HFFc6 (cell line): Measurements from ENCODE around the gene FBN1. TPM values are rescaled to one million over a fixed set of nuclear protein-coding genes. Genes with fewer than 3 reads are reported as not detected.

Source experiments
- DNase-seq: peaks from one replicate; pipeline ENCODE4 v3.0.0-alpha.2; 2018
- H3K27ac Mint-ChIP-seq: 2 replicates; pipeline ENCODE4 v1.8.0; 2020; ENCODE audit warnings: mild to moderate bottlenecking, mixed read lengths
- H3K27me3 Mint-ChIP-seq: 2 replicates; pipeline ENCODE4 v1.8.0; 2021; ENCODE audit warnings: mild to moderate bottlenecking, moderate library complexity, mixed read lengths; ENCODE audit not compliant: insufficient read depth
- H3K36me3 Mint-ChIP-seq: 2 replicates; pipeline ENCODE4 v1.8.0; 2021; ENCODE audit warnings: low read depth, mixed read lengths
- H3K4me1 Mint-ChIP-seq: 2 replicates; pipeline ENCODE4 v1.8.0; 2020; ENCODE audit warnings: low read depth, mixed read lengths
- H3K4me3 Mint-ChIP-seq: 2 replicates; pipeline ENCODE4 v1.8.0; 2020; ENCODE audit warnings: mild to moderate bottlenecking, moderate library complexity, mixed read lengths
- H3K9me3 Mint-ChIP-seq: 2 replicates; pipeline ENCODE4 v1.8.0; 2020; ENCODE audit warnings: mild to moderate bottlenecking, mixed read lengths
- CTCF ChIP-seq: fragments of 200-600 bp; sonication (generic); IDR thresholded peaks from 2 replicates; pipeline ENCODE4 v1.5.0; 2021; ENCODE audit warnings: antibody characterized with exemption, mild to moderate bottlenecking
- total RNA-seq, 6 experiments: library from RNA; stranded (reverse); fragmentation: NEBNext Ultra II Directional; extraction: Animal tissue kit (Norgen Biotek cat#: 25700); gene quantifications; 2 replicates in 1 of 6; 3 replicates in 5 of 6; pipeline ENCODE4 v1.2.3, GENCODE V29; 2021

FBN1 gene
- total RNA-seq, 6 experiments from 2014 or later, result 584 to 754 (median 609) TPM

GRCh38 chr15:48406266-48406891, 239.1 kb downstream of the FBN1 start:
- peaks cover 43% of the 10 kb centered on the region for H3K4me1 Mint-ChIP-seq
- no peaks in the 10 kb centered on the region for H3K9me3 Mint-ChIP-seq
- DNase-seq, result no peak
- H3K27ac Mint-ChIP-seq, result peak overlapping the region; percentile 72
- peaks cover 41% of the 10 kb centered on the region for H3K27me3 Mint-ChIP-seq
- peak overlapping the region; percentile 32; the same call in 1 of the 2 replicates for H3K4me3 Mint-ChIP-seq
- no peak for TF ChIP-seq CTCF
- peaks cover 57% of the 10 kb centered on the region for H3K36me3 Mint-ChIP-seq

- TF ChIP-seq CTCF, result no peak
- H3K27me3 Mint-ChIP-seq, result peaks cover 60% of the 10 kb centered on the region
- H3K36me3 Mint-ChIP-seq, result peaks cover 32% of the 10 kb centered on the region
- DNase-seq, result no peak
- H3K4me3 Mint-ChIP-seq, result no peak overlapping the region; the same call in 1 of the 2 replicates
- peaks cover 4% of the 10 kb centered on the region; the same call in 1 of the 2 replicates for H3K9me3 Mint-ChIP-seq
- H3K4me1 Mint-ChIP-seq, result peaks cover 51% of the 10 kb centered on the region
- peak overlapping the region; percentile 69 for H3K27ac Mint-ChIP-seq
Observed at GRCh38 chr15:48402427-48403177, 242.9 kb downstream of the FBN1 start.

- Mint-ChIP-seq H3K27me3 (peaks cover 53% of the 10 kb centered on the region), H3K4me3 (peak overlapping the region; percentile 49; the same call in 1 of the 2 replicates), H3K4me1 (peaks cover 54% of the 10 kb centered on the region), H3K9me3 (peaks cover 4% of the 10 kb centered on the region; the same call in 1 of the 2 replicates), H3K36me3 (peaks cover 8% of the 10 kb centered on the region; the same call in 1 of the 2 replicates), H3K27ac (peak overlapping the region; percentile 75)
- no peak for TF ChIP-seq CTCF
- no peak for DNase-seq
Observed at GRCh38 chr15:48400086-48400485, 245.4 kb downstream of the FBN1 start.

GRCh38 chr15:48397841-48398240, 247.7 kb downstream of the FBN1 start:
- H3K27me3 Mint-ChIP-seq, result peaks cover 46% of the 10 kb centered on the region
- 0 out of 2 replicates have a peak, but pooled peaks cover 7% of the 10 kb centered on the region for H3K36me3 Mint-ChIP-seq
- no peak for DNase-seq
- peaks cover 68% of the 10 kb centered on the region for H3K4me1 Mint-ChIP-seq
- H3K4me3 Mint-ChIP-seq, result peak overlapping the region; percentile 11; the same call in 1 of the 2 replicates
- peak overlapping the region; percentile 42; the same call in 1 of the 2 replicates for H3K27ac Mint-ChIP-seq
- TF ChIP-seq CTCF, result no peak
- peaks cover 4% of the 10 kb centered on the region; the same call in 1 of the 2 replicates for H3K9me3 Mint-ChIP-seq

GRCh38 chr15:48396020-48396419, 249.5 kb downstream of the FBN1 start:
- no peak for DNase-seq
- peaks cover 4% of the 10 kb centered on the region; the same call in 1 of the 2 replicates for H3K9me3 Mint-ChIP-seq
- peak overlapping the region; percentile 65 for H3K4me3 Mint-ChIP-seq
- peak overlapping the region; percentile 90 for H3K27ac Mint-ChIP-seq
- H3K27me3 Mint-ChIP-seq, result peaks cover 36% of the 10 kb centered on the region
- 0 out of 2 replicates have a peak, but pooled peaks cover 7% of the 10 kb centered on the region for H3K36me3 Mint-ChIP-seq
- TF ChIP-seq CTCF, result no peak
- H3K4me1 Mint-ChIP-seq, result peaks cover 69% of the 10 kb centered on the region
